HG03439 (cell line): Measurements from ENCODE around the gene P4HA1.
A peak's percentile ranks its signal among the peaks of the same experiment; 100 is the strongest.
"Not testable (repeated sequence)": the region's sequence is repeated elsewhere in the genome, so short reads cannot be mapped to it uniquely, and the experiment has no call there.

Experiments
- ATAC-seq: cut with Tn5 transposase; IDR thresholded peaks from one replicate; pipeline ENCODE4 v1.9.1; 2021; ENCODE audit warnings: mild to moderate bottlenecking, moderate library complexity; ENCODE audit not compliant: unreplicated experiment

The P4HA1 gene

DNA sequence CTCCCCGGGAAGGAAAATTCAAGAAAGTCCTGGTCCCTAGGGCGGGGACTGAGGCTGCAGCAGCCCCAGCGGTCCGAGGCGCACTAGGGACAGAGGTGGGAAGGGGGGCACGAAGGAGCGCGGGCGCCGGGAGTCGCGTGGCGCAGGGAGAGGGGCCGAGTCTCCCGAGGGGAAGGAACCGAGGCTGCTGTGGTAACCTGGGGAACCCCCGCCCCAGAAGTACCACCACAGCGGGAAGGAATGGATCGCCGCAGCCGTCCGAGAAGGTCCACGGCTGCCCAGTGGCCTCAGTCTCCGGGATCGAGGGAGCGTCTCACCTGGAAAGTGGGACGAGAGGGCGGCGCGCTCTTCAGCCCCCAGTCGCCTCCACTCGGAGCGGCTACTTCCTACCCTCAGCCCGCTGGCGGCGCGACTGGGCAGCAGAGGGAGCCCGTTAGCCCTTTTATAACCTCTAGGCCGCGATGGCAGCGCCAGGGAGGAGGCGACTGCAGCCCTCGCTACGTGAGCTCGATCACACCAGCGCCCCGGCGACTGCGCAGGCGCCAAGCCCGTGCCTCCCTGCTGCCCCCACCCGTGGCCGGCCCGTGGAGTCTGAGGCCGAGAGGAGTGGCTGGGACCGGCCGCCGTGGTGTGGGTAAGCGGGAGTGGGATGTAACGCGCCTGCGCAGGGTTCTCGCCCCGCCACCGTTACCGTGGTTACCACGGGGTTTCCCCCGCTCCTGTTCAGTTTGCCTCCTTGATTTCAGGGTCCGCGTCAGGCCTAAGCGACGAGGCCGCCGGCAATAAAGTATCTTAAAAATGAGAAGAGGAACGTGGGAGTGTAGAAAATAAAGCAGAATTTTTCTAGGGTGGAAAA, at the start of gene P4HA1:
P4HA1 (minus strand) TSS at position 418 of the 856 bp plus-strand sequence. CDS start 21,983 bp downstream, outside the sequence.
- ATAC-seq, result peak; percentile 88

DNA sequence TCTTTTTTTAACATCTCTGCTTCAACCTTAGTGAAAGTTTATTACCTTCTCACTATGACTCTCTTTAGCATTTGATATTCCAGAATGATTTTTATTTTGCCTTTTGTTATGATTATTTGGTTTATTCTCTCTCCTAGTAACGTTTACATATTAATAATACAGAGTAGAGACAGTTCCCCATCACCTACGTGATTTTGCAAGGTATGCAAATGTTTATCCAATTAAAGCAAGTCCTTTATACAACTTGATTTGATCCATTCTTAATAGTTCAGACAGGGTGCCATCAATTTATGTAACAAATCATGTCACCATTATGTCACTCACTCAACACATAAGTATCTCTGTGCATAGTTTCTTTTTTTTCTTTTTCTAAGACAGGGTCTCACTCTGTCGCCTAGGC, 44.9 kb upstream of the P4HA1 start:
- no peak for ATAC-seq

DNA sequence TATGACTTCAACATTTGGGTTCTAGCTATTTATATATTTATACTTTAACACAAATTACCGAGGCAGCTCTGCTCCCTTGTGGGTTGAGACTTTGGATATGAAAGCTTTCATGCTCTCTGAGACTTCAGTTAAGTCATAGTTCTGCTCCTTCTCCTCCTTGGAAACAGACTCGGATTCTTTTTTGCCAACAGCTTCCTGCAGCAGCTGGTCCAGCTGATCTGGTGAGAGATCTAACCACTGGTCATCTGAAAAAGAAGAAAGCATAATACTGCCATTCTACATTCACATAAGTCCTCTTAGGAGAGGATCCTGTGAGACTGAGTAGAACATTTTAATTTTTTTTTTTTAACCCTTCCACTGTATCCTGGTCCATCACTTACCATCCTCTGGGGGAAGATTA, 42.6 kb upstream of the P4HA1 start:
- no peak for ATAC-seq

- no peak for ATAC-seq
Observed at GRCh38 chr10:73136627-73137026, 40.0 kb upstream of the P4HA1 start.

GRCh38 chr10:73134727-73135126, 38.1 kb upstream of the P4HA1 start:
- no peak for ATAC-seq

DNA sequence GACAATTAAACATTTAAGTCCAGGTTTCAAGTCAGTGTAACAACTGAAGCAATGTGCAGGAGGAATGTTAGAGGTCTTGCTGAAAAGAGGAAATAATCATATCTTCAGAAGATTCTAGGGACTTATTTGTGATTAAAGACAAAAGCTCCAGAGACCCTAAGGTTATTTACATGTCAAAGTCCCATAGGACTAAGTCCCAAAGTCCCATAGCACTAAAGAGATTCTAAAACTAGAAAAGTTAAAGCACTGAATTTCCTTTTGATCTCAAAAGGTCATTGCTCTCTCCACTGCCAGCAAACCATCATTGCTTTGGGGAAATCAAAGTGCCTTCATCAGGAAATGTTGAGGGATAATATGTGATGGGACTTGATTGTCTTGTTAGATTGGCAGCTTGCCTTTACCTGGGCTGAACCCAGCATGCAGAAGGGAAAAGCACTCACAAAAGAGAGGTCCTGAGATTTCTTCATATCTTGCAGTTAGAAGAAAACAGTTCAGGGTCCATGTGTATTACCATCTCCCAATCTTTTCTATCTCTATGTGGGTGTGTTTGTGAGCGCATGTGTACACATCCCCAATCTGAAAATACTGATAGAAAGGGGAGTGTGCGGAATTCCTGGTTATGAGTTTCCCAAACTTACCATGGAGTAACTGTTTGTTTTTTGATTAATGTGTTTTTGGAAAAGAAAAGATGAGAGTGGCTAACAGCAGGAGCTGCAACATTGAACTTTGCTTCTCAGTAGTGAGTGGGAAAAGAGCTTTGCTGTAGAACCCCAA, 35.4 kb upstream of the P4HA1 start:
- no peak for ATAC-seq

DNA sequence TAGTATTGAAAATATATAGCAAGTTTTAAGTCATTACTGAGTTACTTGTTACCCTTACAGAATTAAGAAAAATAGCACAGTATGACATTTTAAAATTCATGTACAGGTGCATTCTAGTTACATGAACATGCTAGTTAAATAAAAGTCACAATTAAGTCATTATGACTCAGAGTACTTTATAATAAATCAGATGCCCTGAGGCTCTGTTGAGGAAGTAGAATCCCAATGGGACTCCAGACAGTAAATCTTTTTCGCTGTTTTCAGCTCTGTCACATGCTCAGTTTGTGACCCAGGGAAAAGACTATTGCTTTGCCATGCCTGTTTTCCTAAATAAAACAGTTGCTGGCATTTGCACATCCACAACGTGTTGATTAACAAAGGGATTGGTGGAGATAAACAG, 34.6 kb upstream of the P4HA1 start:
- no peak for ATAC-seq

DNA sequence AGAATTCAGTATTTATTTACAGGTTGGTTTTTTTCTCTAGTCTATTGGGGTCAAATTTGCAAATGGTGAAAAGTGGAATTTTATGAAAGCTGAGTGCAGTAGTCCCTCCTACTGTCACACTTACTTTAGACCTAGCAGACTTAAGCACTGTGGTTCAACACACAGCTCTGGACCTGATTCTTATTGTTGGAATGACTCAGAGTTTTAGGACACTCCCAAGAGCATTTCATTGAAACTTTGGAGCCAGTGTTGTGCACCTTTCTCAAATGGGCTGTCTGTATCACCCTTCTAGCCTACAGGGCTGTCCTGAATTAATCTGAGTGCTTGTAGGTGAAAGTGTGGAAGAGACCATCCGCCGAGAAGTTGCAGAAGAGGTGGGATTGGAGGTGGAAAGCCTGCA, 29.7 kb upstream of the P4HA1 start:
- no peak for ATAC-seq

DNA sequence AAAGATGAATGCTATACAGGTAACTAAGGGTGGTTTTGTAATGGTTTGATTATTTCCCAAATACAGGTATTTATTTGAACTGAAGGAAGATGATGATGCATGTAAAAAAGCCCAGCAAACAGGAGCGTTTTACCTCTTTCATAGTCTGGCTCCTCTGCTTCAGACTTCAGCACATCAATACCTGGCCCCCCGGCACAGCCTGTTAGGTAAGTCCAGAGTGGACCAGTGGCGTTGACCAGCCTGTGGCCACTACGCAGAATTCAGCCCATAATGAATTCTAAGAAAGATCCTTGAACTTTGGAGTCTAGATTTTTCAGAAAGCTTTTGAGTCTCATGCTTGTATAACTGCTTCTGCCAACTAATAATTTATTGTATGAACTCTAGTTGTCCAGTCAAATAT, 23.3 kb upstream of the P4HA1 start:
- no peak for ATAC-seq

- no peak for ATAC-seq
Observed at GRCh38 chr10:73119457-73119856, 22.8 kb upstream of the P4HA1 start.

DNA sequence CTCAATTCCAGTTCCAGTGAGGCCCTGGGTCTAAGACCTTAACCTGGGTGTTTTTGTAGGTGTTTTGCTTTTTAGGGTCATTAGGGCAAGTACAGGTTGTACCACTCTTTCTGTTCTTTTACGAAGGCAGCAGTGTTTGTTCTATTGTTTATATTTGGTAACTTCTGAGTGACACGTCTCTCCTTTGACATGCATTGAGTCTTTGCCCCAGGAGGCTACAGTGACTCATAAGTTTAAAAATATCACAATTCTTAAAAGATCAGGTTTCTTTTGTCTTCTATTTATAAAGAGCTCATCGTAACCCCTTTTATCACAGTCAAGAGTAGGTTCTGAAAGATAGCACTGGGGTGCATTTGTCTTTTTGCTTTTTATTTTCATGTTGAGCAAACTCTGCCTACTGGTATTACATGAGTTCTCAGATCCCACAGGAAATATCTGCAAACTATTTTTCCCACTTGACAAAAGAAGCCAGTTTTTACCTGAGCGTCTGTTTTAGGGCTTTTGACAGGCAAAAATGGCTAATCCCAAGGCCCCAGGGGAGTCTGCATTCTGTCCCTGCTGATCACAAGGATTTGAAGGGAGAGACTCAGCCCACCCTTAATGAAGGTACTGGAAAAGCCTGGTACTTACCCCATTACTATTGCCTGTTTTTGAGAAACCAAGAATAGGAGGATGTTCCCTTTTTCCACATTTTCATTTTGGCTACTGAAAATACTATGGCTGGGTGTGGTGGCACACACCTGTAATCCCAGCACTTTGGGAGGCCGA, 21.5 kb upstream of the P4HA1 start:
- ATAC-seq, result peak; percentile 87

DNA sequence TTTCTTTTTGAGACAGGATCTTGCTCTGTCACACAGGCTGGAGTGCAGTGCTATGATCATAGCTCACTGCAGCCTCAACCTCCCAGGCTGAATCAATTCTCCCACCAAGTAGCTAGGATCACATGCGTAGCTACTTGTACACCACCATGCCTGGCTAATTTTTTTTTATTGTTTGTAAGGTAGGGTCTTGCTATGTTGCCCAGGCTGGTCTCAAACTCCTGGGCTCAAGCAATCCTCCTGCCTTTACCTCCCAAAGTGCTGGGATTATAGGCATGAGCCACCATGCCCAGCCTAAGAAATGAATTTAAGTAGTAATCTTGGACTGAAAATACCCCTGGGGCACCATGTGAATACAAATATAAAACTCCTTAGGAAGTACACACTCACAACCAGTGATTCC, 19.4 kb upstream of the P4HA1 start:
- ATAC-seq, result no peak

DNA sequence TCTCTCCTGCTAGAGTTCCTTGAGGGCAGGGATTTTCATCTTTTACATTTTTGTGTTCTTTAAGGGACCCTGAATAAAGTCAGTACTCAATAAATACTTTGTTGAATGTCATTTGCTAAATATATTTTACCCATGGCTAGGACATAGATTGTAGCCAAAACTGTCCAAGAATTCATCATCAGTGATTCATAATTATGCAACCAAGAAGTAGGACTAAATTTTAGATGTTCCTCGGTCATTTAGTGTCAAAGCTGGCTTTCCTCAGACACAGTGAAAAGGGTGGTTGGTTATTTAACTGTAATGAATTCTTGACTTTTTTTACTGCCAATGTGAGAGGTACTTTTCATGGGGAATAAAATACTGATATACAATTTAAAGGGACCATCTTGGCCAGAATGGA, 16.9 kb upstream of the P4HA1 start:
- ATAC-seq, result no peak

DNA sequence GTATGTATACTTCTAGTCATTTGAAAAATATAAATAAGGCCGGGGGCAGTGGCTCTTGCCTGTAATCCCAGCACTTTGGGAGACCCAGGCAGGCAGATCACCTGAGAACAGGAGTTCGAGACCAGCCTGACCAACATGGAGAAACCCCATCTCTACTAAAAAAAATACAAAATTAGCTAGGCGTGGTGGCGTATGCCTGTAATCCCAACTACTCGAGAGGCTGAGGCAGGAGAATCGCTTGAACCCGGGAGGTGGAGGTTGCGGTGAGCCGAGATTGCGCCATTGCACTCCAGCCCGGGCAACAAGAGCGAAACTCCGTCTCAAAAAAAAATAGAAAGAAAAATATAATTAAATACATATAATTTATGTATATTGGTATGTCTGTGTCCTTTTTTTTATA, 15.4 kb upstream of the P4HA1 start:
- ATAC-seq, result not testable (repeated sequence)

DNA sequence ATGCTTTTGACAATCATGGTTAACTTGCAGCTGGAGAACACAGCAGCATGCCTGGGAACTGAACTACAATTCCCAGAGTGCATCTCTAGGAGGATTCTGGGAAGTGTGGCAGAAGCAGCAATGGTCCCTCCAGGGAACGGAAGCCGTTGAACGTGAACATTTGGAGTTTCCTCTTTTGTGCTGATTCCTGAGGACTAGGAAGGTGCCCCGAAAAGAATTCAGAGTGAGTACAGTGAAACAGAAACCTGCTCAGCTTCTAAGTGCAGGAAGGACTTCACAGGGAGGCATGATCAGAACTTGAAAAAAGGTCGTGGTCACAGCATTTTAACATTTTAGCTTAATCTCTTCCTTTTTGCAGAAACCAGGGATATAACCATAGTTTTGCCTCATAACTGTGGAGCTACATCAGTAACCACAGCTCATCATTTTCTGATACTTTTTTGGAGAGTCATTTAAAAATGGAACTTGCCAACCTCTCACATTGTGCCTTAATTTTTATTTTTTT, 13.7 kb upstream of the P4HA1 start, which contains the start of gene NUDT13:
NUDT13 (plus strand) TSS at position 111 of the 505 bp plus-strand sequence. CDS start 3,911 bp downstream, outside the sequence.
- ATAC-seq, result peak; percentile 55

GRCh38 chr10:73109248-73109652, 12.6 kb upstream of the P4HA1 start:
- not testable (repeated sequence) for ATAC-seq

GRCh38 chr10:73106301-73106700, 9.6 kb upstream of the P4HA1 start:
- ATAC-seq, result no peak

DNA sequence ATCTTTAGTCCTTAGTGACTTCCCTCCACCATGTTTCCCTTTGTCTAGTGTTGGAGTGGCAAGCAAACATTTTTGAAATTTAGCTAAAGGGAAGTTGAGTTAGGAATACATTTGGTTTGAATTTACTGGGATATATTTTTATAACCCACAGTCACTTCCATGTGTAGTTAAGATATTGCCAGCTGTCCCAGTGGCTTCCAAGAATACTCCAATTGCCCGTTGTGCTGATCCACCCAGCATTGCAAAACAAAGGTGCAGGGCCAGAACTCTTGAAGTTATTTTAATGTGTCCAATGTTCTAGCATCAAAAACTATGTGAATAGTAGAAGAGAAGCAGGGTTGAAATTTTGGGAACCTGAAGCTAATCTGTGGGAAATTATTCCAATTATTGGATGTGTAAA, 2.5 kb upstream of the P4HA1 start:
- ATAC-seq, result no peak

DNA sequence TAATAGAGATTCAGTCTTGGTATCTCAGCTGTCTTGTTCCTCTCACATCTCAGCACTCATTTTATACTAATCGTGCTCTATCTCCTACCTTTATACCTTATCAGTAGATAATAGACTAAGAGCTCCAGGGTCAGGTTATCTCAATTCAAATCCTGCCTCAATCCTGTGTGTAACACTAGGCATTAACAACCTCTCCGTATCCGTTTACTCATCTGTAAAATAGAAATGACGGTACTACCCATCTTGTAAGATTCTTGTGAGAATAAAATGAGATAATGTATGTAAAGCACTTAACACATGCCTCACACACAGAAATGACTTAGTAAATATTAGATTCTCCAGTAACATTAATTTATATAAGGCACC, 622 bp upstream of the P4HA1 start:
- no peak for ATAC-seq

- ATAC-seq, result peak; percentile 31
Observed at GRCh38 chr10:73096041-73096448, 621 bp downstream of the P4HA1 start.

GRCh38 chr10:73095481-73096021, 1.1 kb downstream of the P4HA1 start:
- ATAC-seq, result no peak
